ENCODE results near the gene PITPNM1.

The PITPNM1 gene

DNA sequence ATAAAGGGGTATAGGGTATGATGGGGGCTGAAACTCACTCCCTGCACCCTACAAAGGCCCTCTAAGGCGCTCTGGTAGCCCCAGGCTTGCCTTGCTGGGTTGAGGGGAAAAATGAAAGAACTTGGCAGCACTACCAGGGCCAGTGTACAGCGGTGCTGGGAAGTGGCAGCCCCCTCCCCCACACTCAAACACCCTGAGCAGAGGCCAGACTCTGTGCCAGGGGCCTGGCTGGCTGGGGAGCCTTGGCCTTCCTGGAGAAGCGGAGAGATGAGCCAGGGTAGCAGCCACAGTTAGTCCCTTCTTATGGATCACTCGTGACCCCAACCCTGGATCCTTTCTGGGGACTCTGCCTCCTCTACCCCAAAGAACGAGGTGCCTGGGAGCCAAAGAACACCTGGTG, 38.8 kb downstream of the PITPNM1 start:
- no peak for DNase-seq (ENCODE audit: low spot score)

- DNase-seq (ENCODE audit: low spot score), result peak; percentile 55
Measured at GRCh38 chr11:67465530-67465929, 39.6 kb downstream of the PITPNM1 start.

DNA sequence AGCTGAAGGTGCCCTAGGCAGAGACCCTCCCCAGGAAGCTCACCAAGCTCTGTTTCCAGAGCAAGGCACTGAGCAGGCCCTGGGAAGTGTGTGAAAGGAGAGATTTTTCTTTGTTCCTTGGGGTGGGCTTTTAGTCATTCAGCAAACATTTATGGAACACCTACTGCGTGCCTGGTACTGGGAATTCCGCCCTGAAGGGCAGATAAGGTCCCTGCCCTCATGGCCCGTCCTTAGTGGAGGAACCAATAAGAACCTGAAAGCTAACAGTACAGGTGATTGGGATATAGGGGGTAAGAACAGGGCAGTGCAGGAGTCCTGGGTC, 40.0 kb downstream of the PITPNM1 start:
- DNase-seq (ENCODE audit: low spot score), result no peak

DNA sequence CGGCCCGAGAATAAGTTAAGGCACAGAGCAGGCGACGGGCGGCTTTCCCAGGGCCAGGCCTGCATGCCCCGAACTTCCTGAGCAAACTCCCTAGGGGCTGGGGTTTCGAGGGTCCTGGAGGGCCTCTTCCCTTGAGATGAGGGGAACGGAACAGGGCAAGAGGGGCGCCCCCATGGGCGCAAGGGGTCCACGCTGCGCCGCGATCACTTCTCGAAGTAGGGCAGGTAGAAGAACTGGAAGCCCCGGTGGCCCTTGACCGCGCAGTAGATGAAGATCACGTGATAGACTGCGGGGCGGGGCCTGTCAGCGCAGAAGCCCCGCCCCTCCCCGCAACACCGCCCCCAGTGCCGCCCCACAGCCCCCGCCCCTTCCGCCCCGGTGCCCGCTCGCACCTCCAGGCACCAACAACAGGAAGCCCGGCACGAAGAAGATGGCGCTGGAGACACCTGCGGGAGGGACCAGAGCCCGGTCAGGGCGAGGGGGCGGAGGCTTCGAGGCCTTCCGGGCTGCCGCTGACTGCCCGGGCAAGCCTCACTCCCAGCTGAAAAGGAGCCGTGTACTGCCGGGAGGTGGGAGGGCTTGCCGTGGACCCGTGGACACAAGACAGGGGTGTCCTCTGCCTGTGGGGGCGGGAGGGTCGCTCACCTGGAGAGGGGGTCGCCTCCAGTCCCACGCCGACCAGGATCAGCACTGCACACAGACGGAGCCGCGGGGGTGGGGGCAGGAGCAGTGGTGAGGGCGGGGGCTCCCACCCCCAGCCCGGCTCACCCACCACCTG, 40.6 kb downstream of the PITPNM1 start:
- peak; percentile 89 for DNase-seq (ENCODE audit: low spot score)

GRCh38 chr11:67463680-67464410, 41.3 kb downstream of the PITPNM1 start:
- peak; percentile 57 for DNase-seq (ENCODE audit: low spot score)

- no peak for DNase-seq (ENCODE audit: low spot score)
Measured at GRCh38 chr11:67463186-67463585, 42.0 kb downstream of the PITPNM1 start.

GRCh38 chr11:67458266-67458665, 46.9 kb downstream of the PITPNM1 start:
- DNase-seq (ENCODE audit: low spot score), result no peak

GRCh38 chr11:67457453-67457852, 47.7 kb downstream of the PITPNM1 start:
- no peak for DNase-seq (ENCODE audit: low spot score)

DNA sequence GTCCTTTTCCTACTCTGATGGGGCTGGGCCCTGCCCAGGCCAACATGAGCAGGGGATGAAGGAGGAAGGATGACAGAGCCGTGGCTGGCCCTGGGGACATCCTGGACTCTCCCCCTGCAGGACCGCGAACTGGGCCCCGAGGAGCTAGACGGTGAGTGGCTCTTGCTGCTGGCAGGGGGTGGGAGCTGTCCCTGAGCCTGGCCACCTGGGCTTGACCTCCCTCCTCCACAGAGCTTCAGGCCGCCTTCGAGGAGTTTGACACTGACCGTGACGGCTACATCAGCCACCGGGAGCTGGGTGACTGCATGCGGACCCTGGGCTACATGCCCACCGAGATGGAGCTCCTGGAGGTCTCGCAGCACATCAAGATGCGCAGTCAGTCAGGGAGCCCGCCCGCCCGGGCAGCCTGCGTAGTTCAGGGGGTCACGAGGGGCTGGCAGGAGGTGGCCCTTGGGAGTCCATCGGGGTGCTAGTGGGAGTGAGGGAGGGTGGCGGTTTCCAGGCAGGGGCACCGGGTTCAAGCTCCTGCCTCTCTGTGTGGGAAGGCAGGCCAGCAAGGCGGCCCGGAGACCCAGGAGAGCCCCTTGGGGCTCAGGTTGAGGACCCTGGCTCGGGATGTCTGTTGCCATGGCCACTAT, 49.0 kb downstream of the PITPNM1 start:
- DNase-seq (ENCODE audit: low spot score), result no peak

DNA sequence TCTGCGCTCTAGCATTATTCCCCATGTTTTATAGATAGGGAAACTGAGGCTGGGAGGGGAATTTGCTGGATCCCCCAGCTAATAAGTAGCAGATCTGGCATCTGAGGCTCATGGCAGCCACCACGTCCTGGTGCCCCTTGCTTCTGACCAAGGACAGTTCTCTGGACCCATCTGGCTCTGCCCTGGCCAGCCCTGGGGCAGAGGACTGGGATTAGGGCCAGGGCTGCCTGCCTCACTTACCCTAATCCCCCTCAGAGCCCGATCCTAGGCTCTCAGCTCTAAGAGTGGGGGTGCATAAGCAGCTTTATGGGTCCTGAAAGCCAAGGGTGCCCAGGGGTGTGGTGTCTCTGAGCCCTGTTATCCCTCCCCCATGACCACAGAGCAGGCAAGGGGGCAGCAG, 50.1 kb downstream of the PITPNM1 start, which contains the start of gene CABP4:
CABP4 (plus strand) TSS at position 301 of the 400 bp plus-strand sequence; CDS start at position 371, 70 bp downstream.
- no peak for DNase-seq (ENCODE audit: low spot score)

GRCh38 chr11:67453816-67454732, 51.1 kb downstream of the PITPNM1 start:
- no peak for DNase-seq (ENCODE audit: low spot score)

DNA sequence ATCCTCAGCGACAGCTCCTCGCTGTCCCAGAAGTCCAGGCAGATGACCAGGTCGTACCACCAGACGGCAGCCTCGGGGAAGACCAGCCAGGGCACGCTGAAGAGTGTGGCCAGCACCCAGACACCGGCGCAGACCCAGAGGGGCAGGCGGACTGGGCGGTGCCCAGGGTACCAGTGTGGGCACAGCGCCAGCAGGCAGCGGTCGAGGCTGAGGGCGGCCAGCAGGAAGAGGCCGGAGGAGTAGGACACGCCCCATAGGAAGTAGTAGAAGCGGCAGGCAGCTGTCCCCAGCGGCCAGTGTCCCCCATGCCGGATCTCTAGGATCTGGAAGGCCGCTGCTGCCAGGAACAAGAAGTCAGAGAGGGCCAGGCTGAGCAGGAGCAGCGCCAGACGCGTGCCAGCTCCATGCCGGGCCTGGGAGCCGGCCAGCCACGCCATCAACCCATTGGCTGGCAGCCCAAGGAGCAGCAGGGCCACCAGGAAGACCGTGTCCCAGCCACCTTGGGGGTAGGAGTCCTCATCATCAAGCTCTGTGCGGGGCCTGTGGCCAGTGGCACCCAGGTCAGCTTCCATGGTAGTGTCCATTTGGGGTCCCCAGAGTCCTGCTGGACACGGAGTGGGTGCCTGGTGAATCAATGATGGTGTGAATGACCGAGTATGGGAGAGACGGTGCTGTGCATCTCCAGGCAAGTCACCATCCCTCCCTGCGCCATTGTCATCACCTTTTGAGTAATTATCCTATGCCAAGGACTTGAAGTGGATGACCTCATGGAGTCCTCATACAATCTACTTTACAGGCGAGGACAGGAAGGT, 52.8 kb downstream of the PITPNM1 start, which contains the start of gene GPR152:
GPR152 (minus strand) TSS at position 589 of the 812 bp plus-strand sequence; CDS start at position 584, 5 bp downstream.
- DNase-seq (ENCODE audit: low spot score), result no peak

- no peak for DNase-seq (ENCODE audit: low spot score)
Measured at GRCh38 chr11:67451658-67451976, 53.5 kb downstream of the PITPNM1 start.

- no peak for DNase-seq (ENCODE audit: low spot score)
Measured at GRCh38 chr11:67450796-67451657, 54.1 kb downstream of the PITPNM1 start.

DNA sequence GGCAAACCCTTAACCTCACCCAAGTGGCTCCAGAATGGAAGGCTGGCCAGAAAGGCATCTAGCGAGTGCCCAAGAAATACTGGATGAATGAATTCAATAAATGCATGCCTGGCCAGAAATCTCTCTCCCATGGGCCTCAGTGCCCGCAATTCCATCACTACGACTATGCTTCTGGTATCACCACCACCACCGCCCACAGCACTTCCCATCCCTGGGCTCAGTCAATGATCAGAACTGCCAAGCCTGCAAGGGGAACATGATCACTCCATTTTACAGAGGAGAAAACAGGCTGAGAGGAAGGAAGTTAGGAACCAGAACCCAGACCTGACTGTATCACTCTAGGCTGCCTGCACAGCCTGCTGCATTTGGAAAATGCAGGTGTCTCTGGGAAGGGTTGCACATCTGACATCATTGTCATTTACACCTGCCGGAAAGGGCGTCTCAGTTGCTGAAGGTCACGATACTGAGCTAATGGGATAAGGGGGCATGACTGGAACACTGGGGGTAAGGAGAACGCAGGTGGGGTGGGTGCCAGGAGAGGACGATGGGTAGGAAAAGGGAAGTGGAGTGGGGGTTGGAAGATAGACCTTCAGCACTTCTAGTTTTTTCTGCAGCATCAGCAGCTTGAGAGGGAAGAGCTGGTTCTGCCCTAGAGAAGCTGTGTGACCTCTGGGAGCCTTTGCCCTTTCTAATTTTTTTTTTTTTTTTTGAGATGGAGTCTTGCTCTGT, 55.9 kb downstream of the PITPNM1 start:
- no peak for DNase-seq (ENCODE audit: low spot score)

- no peak for DNase-seq (ENCODE audit: low spot score)
Measured at GRCh38 chr11:67448220-67448609, 56.9 kb downstream of the PITPNM1 start.

DNA sequence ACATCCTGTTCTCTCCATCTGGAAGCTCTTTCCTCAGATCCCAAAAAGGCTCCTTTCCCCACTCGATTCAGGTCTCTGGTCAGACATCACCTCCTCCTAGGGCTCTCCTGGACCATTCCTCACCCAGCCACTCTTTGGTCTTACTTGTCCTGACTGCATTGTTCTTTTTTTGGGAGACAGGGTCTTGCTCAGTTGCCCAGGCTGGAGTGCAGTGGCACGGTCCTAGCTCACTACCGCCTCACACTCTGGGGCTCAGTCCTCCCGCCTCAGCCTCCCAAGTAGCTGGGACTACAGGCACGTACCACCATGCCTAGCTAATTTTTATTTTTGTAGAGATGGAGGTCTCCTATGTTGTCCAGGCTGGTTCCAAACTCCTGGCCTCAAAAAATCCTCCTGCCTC, 59.6 kb downstream of the PITPNM1 start:
- DNase-seq (ENCODE audit: low spot score), result no peak

- DNase-seq (ENCODE audit: low spot score), result no peak
Measured at GRCh38 chr11:67442504-67443404, 62.4 kb downstream of the PITPNM1 start.

All from hematopoietic multipotent progenitor cell treated with erythropoietin and hydrocortisone succinate and interleukin-3 and kit ligand, for 15 days (in vitro differentiated cells).